Measurements from ENCODE around the gene CLTCL1. TPM values are rescaled to one million over a fixed set of nuclear protein-coding genes. Genes with fewer than 3 reads are reported as not detected.

CLTCL1 gene
- total and polyA plus RNA-seq, 10 donors, result 1.0 to 12.4 (median 6.1) TPM

DNA sequence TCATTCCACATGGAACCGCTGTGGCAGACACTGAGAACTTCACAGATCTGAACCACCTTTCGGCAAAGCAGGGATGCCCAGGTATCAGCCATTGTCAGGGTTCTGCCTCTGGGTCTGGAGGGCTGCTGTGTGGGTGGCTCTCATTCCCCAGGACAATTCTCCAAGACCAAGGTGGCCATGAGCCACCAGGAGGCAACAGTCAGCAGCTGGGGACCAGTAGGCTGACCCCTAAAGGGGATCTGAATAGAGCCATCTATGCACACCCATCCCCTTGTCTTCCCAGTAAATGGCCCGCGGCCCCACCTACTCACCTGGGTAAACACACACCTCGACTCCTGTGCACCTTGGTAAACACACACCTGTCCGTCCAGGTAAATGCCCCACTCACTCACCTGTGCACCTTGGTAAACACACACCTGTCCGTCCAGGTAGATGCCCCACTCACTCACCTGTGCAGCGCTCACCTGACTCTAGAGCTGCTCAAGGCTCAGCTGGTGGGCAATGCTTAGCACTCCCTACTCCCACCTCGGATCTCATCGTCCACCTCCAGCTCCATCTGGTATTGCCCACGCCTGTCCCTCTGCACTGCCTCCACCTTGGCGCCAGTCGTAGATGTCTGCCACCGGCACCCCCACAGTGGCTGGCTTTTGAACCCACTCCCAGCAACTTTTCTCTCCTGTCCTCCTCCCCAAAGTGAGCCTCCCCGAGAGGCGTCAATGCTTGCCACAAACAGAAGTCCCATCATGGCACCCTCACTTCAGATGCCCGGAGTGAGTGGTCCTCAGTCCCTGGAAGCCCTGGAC is 123.2 kb downstream of the CLTCL1 start:
- WGBS, 5 donors, result 71 to 79% (median 75%) methylated on average over 17 of the region's 17 CpGs
- Histone ChIP-seq H3K27me3 (replicated peaks in 1 of 7) (peaks cover 0 to 77% (median 28%) of the 10 kb centered on the region in 7 donors), H3K36me3 (no peaks in the 10 kb centered on the region), H3K27ac (no peak overlapping the region), H3K9me3 (peaks cover 0 to 12% (median 5%) of the 10 kb centered on the region in 8 donors), H3K4me1 (peaks cover 15 to 43% (median 39%) of the 10 kb centered on the region in 6 donors), H3K4me3 (no peak overlapping the region)
- no peak for DNase-seq
- TF ChIP-seq POLR2AphosphoS5 (IDR thresholded peaks at IDR 0.05), result no peak
- no peak for TF ChIP-seq POLR2A (IDR thresholded peaks at IDR 0.05)
- TF ChIP-seq, protein P1, sequence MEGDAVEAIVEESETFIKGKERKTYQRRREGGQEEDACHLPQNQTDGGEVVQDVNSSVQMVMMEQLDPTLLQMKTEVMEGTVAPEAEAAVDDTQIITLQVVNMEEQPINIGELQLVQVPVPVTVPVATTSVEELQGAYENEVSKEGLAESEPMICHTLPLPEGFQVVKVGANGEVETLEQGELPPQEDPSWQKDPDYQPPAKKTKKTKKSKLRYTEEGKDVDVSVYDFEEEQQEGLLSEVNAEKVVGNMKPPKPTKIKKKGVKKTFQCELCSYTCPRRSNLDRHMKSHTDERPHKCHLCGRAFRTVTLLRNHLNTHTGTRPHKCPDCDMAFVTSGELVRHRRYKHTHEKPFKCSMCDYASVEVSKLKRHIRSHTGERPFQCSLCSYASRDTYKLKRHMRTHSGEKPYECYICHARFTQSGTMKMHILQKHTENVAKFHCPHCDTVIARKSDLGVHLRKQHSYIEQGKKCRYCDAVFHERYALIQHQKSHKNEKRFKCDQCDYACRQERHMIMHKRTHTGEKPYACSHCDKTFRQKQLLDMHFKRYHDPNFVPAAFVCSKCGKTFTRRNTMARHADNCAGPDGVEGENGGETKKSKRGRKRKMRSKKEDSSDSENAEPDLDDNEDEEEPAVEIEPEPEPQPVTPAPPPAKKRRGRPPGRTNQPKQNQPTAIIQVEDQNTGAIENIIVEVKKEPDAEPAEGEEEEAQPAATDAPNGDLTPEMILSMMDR (IDR thresholded peaks at IDR 0.05 in 8 of 11, conservative IDR thresholded peaks at IDR 0.05 in 3 of 11), result no peak
- intact Hi-C loops (cut with DNase I; ENCODE audit: low total_unique reads), result loop anchor here (10.0 kb wide), 1 partner anchor 63 kb away; no protein-coding TSS in a partner anchor

GRCh38 chr22:19167106-19167869 is 124.2 kb downstream of the CLTCL1 start:
- no peak for TF ChIP-seq POLR2AphosphoS5 (IDR thresholded peaks at IDR 0.05)
- TF ChIP-seq, protein P1 (IDR thresholded peaks at IDR 0.05 in 8 of 11, conservative IDR thresholded peaks at IDR 0.05 in 3 of 11), result no peak
- no peak for TF ChIP-seq POLR2A (IDR thresholded peaks at IDR 0.05)
- DNase-seq, result peak; percentile 53
- Histone ChIP-seq H3K27ac (no peak overlapping the region), H3K27me3 (replicated peaks in 1 of 7) (peaks cover 0 to 81% (median 28%) of the 10 kb centered on the region in 7 donors), H3K36me3 (no peaks in the 10 kb centered on the region), H3K4me3 (no peak overlapping the region), H3K4me1 (peaks cover 5 to 33% (median 29%) of the 10 kb centered on the region in 6 donors), H3K9me3 (peaks cover 0 to 12% (median 5%) of the 10 kb centered on the region in 8 donors)
- intact Hi-C loops (cut with DNase I; ENCODE audit: low total_unique reads), result loop anchor here (10.0 kb wide), 1 partner anchor 62 kb away; no protein-coding TSS in a partner anchor
- 76 to 86% (median 77%) methylated on average over 11 to 13 of the region's 13 CpGs for WGBS, 5 donors

DNA sequence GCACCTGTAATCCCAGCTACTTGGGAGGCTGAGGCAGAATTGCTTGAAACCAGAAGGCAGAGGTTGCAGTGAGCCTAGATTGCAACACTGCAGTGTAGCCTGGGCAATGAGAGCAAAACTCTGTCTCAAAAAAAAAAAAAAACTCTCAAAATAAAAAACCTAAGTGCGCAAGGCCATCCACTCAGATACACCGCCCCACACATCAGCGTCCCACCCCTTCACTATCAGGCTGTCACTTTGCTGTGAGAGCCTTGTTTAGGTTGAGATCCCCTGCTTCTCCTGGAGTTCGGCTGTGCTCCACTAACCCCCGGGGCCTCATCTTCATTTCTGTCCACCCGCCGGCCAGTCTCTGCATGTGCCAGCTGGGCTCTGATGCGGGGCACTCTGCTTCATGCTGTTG is 125.1 kb downstream of the CLTCL1 start:
- TF ChIP-seq POLR2A (IDR thresholded peaks at IDR 0.05) (no peak), POLR2AphosphoS5 (IDR thresholded peaks at IDR 0.05) (no peak)
- TF ChIP-seq, protein P1 (IDR thresholded peaks at IDR 0.05 in 8 of 11, conservative IDR thresholded peaks at IDR 0.05 in 3 of 11), result no peak
- Histone ChIP-seq H3K27ac (no peak overlapping the region), H3K9me3 (peaks cover 0 to 12% (median 5%) of the 10 kb centered on the region in 8 donors), H3K36me3 (no peaks in the 10 kb centered on the region), H3K27me3 (replicated peaks in 1 of 7) (peaks cover 0 to 81% (median 28%) of the 10 kb centered on the region in 7 donors), H3K4me3 (no peak overlapping the region), H3K4me1 (peaks cover 0 to 25% (median 22%) of the 10 kb centered on the region in 6 donors)
- WGBS, 5 donors, result 77 to 88% (median 84%) methylated on average over 8 of the region's 8 CpGs
- DNase-seq, result no peak
- intact Hi-C loops (cut with DNase I; ENCODE audit: low total_unique reads), result loop anchor here (10.0 kb wide), 1 partner anchor 62 kb away; no protein-coding TSS in a partner anchor
